IMR-90 (cell line): ENCODE measurements around the gene PEX16. TPM values are rescaled to one million over a fixed set of nuclear protein-coding genes. Genes with fewer than 3 reads are reported as not detected.

Source experiments
- ATAC-seq: fragments of 200-7000 bp; cut with Tn5 transposase; 2 replicates; pipeline ENCODE4 v1.9.1; 2020; ENCODE audit warnings: low read depth, mild to moderate bottlenecking, moderate library complexity
- BruUV-seq: library from RNA; stranded (reverse); fragments of 400-500 nt; replicated peaks from 2 replicates; lab custom pipeline; 2021; lab: Mats Ljungman, UMichigan
- CTCF ChIA-PET: fragments of 300-600 bp; formaldehyde crosslinking; extraction: SDS; loops from one replicate; lab custom pipeline; 2021; ENCODE audit warnings: antibody characterized with exemption; lab: Yijun Ruan, JAX
- POLR2A ChIA-PET: fragments of 300-600 bp; sonication (Branson Sonifier 250); formaldehyde crosslinking; loops from one replicate; lab custom pipeline; 2022; ENCODE audit warnings: antibody characterized with exemption; ENCODE audit not compliant: unreplicated experiment; lab: Charles Lee
- DNase-seq: peaks from one replicate; pipeline ENCODE4 v3.0.0; 2013
- H2AFZ ChIP-seq: replicated peaks from 2 replicates; pipeline ENCODE3; 2013; ENCODE audit warnings: low read length, mild to moderate bottlenecking; ENCODE audit not compliant: poor library complexity
- H2AK5ac ChIP-seq: 2 replicates; pipeline ENCODE4 v1.6.1; 2013; ENCODE audit warnings: low read depth, low read length, inconsistent platforms
- H2AK9ac ChIP-seq: replicated peaks from 2 replicates; pipeline ENCODE3; 2013; ENCODE audit warnings: mild to moderate bottlenecking, low read depth, low read length, moderate library complexity; ENCODE audit not compliant: poor library complexity
- H2BK120ac ChIP-seq: 2 replicates; pipeline ENCODE4 v1.6.1; 2013; ENCODE audit warnings: low read depth, low read length, inconsistent platforms
- H2BK15ac ChIP-seq: 3 replicates; pipeline ENCODE4 v1.6.1; 2013; ENCODE audit warnings: low read depth, low read length, inconsistent platforms
- H2BK20ac ChIP-seq: 2 replicates; pipeline ENCODE4 v1.6.1; 2013; ENCODE audit warnings: low read depth, mild to moderate bottlenecking, inconsistent platforms, low read length, moderate library complexity
- H2BK5ac ChIP-seq: 2 replicates; pipeline ENCODE4 v1.6.1; 2013; ENCODE audit warnings: mild to moderate bottlenecking, low read depth, low read length, inconsistent platforms; ENCODE audit not compliant: poor library complexity, severe bottlenecking
- H3K14ac ChIP-seq: replicated peaks from 2 replicates; pipeline ENCODE4 v1.6.1; 2013; ENCODE audit warnings: low read depth, low read length, inconsistent platforms
- H3K18ac ChIP-seq: 2 replicates; pipeline ENCODE4 v1.6.1; 2013; ENCODE audit warnings: low read depth, low read length, control low read depth
- H3K23ac ChIP-seq: 2 replicates; pipeline ENCODE4 v1.6.1; 2013; ENCODE audit warnings: low read depth, low read length, inconsistent platforms
- H3K27ac ChIP-seq: 2 replicates; pipeline ENCODE4 v1.5.1; 2013; ENCODE audit warnings: mild to moderate bottlenecking, control low read depth, low read length; ENCODE audit not compliant: insufficient read depth
- H3K27me3 ChIP-seq: 2 replicates; pipeline ENCODE4 v1.6.1; 2013; ENCODE audit warnings: low read length; ENCODE audit not compliant: control insufficient read depth, insufficient read depth
- H3K36me3 ChIP-seq: 2 replicates; pipeline ENCODE4 v1.6.1; 2013; ENCODE audit warnings: low read length, mixed read lengths; ENCODE audit not compliant: control insufficient read depth, insufficient read depth
- H3K4ac ChIP-seq: 2 replicates; pipeline ENCODE4 v1.6.1; 2013; ENCODE audit warnings: low read depth, low read length, inconsistent platforms
- H3K4me1 ChIP-seq: 2 replicates; pipeline ENCODE4 v1.6.1; 2013; ENCODE audit warnings: low read length, mixed read lengths; ENCODE audit not compliant: control insufficient read depth, insufficient read depth
- H3K4me2 ChIP-seq: 2 replicates; pipeline ENCODE4 v1.6.1; 2013; ENCODE audit warnings: low read depth, mild to moderate bottlenecking, control low read depth, low read length, moderate library complexity
- H3K4me3 ChIP-seq: 2 replicates; pipeline ENCODE4 v1.5.1; 2013; ENCODE audit warnings: low read depth, mild to moderate bottlenecking, control low read depth, low read length, moderate library complexity; ENCODE audit not compliant: insufficient read depth
- H3K56ac ChIP-seq: 2 replicates; pipeline ENCODE4 v1.6.1; 2013; ENCODE audit warnings: low read length, inconsistent platforms; ENCODE audit not compliant: insufficient read depth; ENCODE audit errors: extremely low read depth
- H3K79me1 ChIP-seq, 2 experiments: 2 replicates each; pipeline ENCODE4 v1.6.1; 2013; ENCODE audit warnings: low read length in 2 of 2, inconsistent platforms in 1 of 2, low read depth in 1 of 2
- H3K9ac ChIP-seq: 2 replicates; pipeline ENCODE4 v1.6.1; 2013; ENCODE audit warnings: low read depth, low read length, control low read depth
- H3K9me1 ChIP-seq: 2 replicates; pipeline ENCODE4 v1.6.1; 2013; ENCODE audit warnings: low read length, inconsistent platforms; ENCODE audit not compliant: insufficient read depth
- H3K9me3 ChIP-seq: 2 replicates; pipeline ENCODE4 v1.6.1; 2013; ENCODE audit warnings: low read length; ENCODE audit not compliant: control insufficient read depth, insufficient read depth
- H4K20me1 ChIP-seq: 2 replicates; pipeline ENCODE4 v1.6.1; 2013; ENCODE audit warnings: low read length, inconsistent platforms; ENCODE audit not compliant: insufficient read depth
- H4K5ac ChIP-seq: 2 replicates; pipeline ENCODE4 v1.6.1; 2013; ENCODE audit warnings: mild to moderate bottlenecking, low read depth, low read length, control low read depth
- H4K8ac ChIP-seq, 2 experiments: 2 replicates each; pipeline ENCODE4 v1.6.1; 2013; ENCODE audit warnings: low read depth in 2 of 2, low read length in 2 of 2, control low read depth in 1 of 2, inconsistent platforms in 1 of 2
- H4K91ac ChIP-seq: 2 replicates; pipeline ENCODE4 v1.6.1; 2013; ENCODE audit warnings: low read depth, low read length, inconsistent platforms; ENCODE audit not compliant: insufficient read depth
- BHLHE40 ChIP-seq: fragments of 150-350 bp; IDR thresholded peaks from 2 replicates; pipeline ENCODE4 v1.6.1; 2016; ENCODE audit warnings: mild to moderate bottlenecking, low read depth, low read length
- CEBPB ChIP-seq: IDR thresholded peaks from 2 replicates; pipeline ENCODE4 v1.6.1; 2012; ENCODE audit warnings: low read depth, low read length, improper control_type of control experiment
- CHD1 ChIP-seq: IDR thresholded peaks from 2 replicates; pipeline ENCODE4 v1.6.1; 2012; ENCODE audit warnings: low read depth, low read length, improper control_type of control experiment
- FOS ChIP-seq: fragments of 150-350 bp; IDR thresholded peaks from 2 replicates; pipeline ENCODE4 v1.6.1; 2016; ENCODE audit warnings: low read depth, low read length
- MAFK ChIP-seq: IDR thresholded peaks from 2 replicates; pipeline ENCODE4 v1.6.1; 2012; ENCODE audit warnings: low read depth, low read length, improper control_type of control experiment
- MAZ ChIP-seq: IDR thresholded peaks from 2 replicates; pipeline ENCODE4 v1.6.1; 2012; ENCODE audit warnings: low read depth, mild to moderate bottlenecking, low read length, improper control_type of control experiment, moderate library complexity, borderline replicate concordance
- MXI1 ChIP-seq: IDR thresholded peaks from 2 replicates; pipeline ENCODE4 v1.6.1; 2012; ENCODE audit warnings: low read depth, mild to moderate bottlenecking, low read length, moderate library complexity, borderline replicate concordance
- NFE2L2 ChIP-seq: fragments of 150-350 bp; IDR thresholded peaks from 2 replicates; pipeline ENCODE4 v1.6.1; 2016; ENCODE audit warnings: low read depth, mild to moderate bottlenecking, low read length
- POLR2A ChIP-seq: IDR thresholded peaks from 2 replicates; pipeline ENCODE4 v1.6.1; 2012; ENCODE audit warnings: mild to moderate bottlenecking, low read depth, low read length
- RAD21 ChIP-seq: IDR thresholded peaks from 2 replicates; pipeline ENCODE4 v1.6.1; 2012; ENCODE audit warnings: low read length, improper control_type of control experiment
- RCOR1 ChIP-seq: IDR thresholded peaks from 2 replicates; pipeline ENCODE4 v1.6.1; 2012; ENCODE audit warnings: mild to moderate bottlenecking, low read length, improper control_type of control experiment; ENCODE audit not compliant: insufficient replicate concordance
- RFX5 ChIP-seq: IDR thresholded peaks from 2 replicates; pipeline ENCODE4 v1.8.0; 2012; ENCODE audit warnings: low read depth, mild to moderate bottlenecking, low read length, moderate library complexity
- SMC3 ChIP-seq: fragments of 150-350 bp; IDR thresholded peaks from 2 replicates; pipeline ENCODE4 v1.6.1; 2016; ENCODE audit warnings: low read depth, mild to moderate bottlenecking, antibody characterized with exemption, low read length, moderate library complexity
- WGBS, 2 experiments: methylation state at CpG; one replicate each; pipeline versions ENCODE4 v1.1.5 to v1.1.7; 2013; ENCODE audit warnings: missing lambda C conversion rate in 2 of 2; ENCODE audit not compliant: insufficient read length in 1 of 2; ENCODE audit errors: extremely low coverage in 2 of 2; 5-methylcytosine and 5-hydroxymethylcytosine counted together
- dilution Hi-C: fragments of 300-500 bp; cut with HindIII; formaldehyde crosslinking; loops from one replicate; pipeline ENCODE4 v1.14.3; 2018; ENCODE audit warnings: low sequenced_read_pairs; ENCODE audit not compliant: unreplicated experiment
- in situ Hi-C: fragments of 300-500 bp; cut with MboI; formaldehyde crosslinking; loops from 3 replicates; pipeline ENCODE4 v1.14.3; 2019; ENCODE audit warnings: low sequenced_read_pairs, inconsistent platforms, mixed read lengths
- intact Hi-C: fragments of 100-400 bp; cut with micrococcal nuclease; formaldehyde crosslinking; loops from 2 replicates; pipeline ENCODE4 v1.10.0; 2022
- polyA plus RNA-seq, 3 experiments: library from polyadenylated mRNA; depleted of rRNA; stranded (reverse); fragments of >200 nt; gene quantifications; 2 replicates each; pipeline ENCODE4 v1.2.3, GENCODE V29; 2012; ENCODE audit warnings: low replicate concordance in 1 of 3
- total RNA-seq: library from RNA; depleted of rRNA; stranded (reverse); fragments of >200 nt; gene quantifications from 2 replicates; pipeline ENCODE4 v1.2.3, GENCODE V29; 2012
- TF ChIP-seq, protein P1 (sequence below): conservative IDR thresholded peaks from 2 replicates; pipeline ENCODE4 v1.5.1; 2012; ENCODE audit warnings: mild to moderate bottlenecking, low read depth, low read length, improper control_type of control experiment
- TF ChIP-seq, protein P2 (sequence below): fragments of 150-350 bp; IDR thresholded peaks from 2 replicates; pipeline ENCODE4 v1.6.1; 2017; ENCODE audit warnings: mild to moderate bottlenecking, antibody characterized with exemption, low read length, low read depth
- TF ChIP-seq, protein P3 (sequence below): fragments of 150-350 bp; IDR thresholded peaks from 2 replicates; pipeline ENCODE4 v1.6.1; 2016; ENCODE audit warnings: low read depth, mild to moderate bottlenecking, low read length, moderate library complexity, borderline replicate concordance

PEX16 gene
- total and polyA plus RNA-seq, 2 of the 4 experiments (the other 2 are of a cell fraction), result 17.9 to 23.3 TPM

DNA sequence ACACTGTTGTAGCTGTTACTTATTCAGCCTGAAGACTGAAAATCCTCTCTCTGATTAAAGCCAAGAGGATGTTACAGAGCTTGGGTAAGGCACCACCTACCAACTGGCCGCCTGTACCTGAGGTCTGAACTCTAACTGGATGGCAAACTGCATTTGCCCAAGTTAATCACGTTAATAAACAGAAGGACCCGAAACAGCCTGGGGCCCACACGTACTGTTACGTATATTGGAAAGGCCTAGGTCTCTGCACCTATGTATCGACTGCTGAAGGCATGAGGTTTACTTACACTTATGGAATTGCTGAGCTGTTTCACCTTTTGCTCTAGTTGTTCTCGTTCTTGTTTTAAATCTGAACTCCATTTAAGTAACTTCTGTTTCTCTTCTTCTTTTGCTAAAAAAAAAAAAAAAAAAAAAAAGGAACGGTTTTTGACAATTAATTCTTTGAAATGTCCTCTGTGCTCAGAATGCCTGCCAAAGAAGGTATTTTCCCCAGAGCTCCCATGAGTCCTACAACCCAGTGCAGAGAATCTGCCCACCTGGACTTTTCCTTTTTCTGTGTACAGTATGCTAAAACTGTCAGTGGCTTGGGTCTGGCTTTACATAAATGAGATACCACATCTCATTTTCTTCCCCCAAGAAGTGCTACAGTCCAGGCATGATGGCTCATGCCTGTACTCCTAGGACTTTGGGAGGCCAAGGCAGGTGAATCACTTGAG is 17.8 kb upstream of the PEX16 start:
- Histone ChIP-seq H2AK5ac (no peak overlapping the region), H2AK9ac (no peak overlapping the region), H3K4me2 (no peak overlapping the region), H3K4ac (no peak overlapping the region), H4K5ac (no peak overlapping the region), H3K36me3 (peaks cover 51% of the 10 kb centered on the region), H3K4me3 (no peak overlapping the region), H2BK5ac (no peak overlapping the region), H3K4me1 (no peaks in the 10 kb centered on the region), H3K9ac (no peak overlapping the region), H2BK20ac (no peak overlapping the region), H4K20me1 (0 out of 2 replicates have a peak, but pooled peaks cover under 1% of the 10 kb centered on the region), H2BK15ac (no peak overlapping the region), H4K8ac (no peak overlapping the region), H2AFZ (no peak overlapping the region), H2BK120ac (no peak overlapping the region), H4K91ac (no peak overlapping the region), H3K9me3 (no peaks in the 10 kb centered on the region), H3K56ac (no peak overlapping the region), H3K27me3 (no peaks in the 10 kb centered on the region), H3K79me1 (no peaks in the 10 kb centered on the region), H3K23ac (no peak overlapping the region), H3K27ac (no peak overlapping the region), H3K14ac (no peak overlapping the region), H3K18ac (no peak overlapping the region), H3K9me1 (no peaks in the 10 kb centered on the region)
- TF ChIP-seq RCOR1 (no peak), MAZ (no peak), MXI1 (no peak), RFX5 (no peak), MAFK (no peak), SMC3 (no peak), RAD21 (no peak), POLR2A (no peak), NFE2L2 (no peak), CEBPB (no peak), BHLHE40 (no peak), FOS (no peak), CHD1 (no peak)
- TF ChIP-seq, protein P1, sequence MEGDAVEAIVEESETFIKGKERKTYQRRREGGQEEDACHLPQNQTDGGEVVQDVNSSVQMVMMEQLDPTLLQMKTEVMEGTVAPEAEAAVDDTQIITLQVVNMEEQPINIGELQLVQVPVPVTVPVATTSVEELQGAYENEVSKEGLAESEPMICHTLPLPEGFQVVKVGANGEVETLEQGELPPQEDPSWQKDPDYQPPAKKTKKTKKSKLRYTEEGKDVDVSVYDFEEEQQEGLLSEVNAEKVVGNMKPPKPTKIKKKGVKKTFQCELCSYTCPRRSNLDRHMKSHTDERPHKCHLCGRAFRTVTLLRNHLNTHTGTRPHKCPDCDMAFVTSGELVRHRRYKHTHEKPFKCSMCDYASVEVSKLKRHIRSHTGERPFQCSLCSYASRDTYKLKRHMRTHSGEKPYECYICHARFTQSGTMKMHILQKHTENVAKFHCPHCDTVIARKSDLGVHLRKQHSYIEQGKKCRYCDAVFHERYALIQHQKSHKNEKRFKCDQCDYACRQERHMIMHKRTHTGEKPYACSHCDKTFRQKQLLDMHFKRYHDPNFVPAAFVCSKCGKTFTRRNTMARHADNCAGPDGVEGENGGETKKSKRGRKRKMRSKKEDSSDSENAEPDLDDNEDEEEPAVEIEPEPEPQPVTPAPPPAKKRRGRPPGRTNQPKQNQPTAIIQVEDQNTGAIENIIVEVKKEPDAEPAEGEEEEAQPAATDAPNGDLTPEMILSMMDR, result no peak
- TF ChIP-seq, protein P2, sequence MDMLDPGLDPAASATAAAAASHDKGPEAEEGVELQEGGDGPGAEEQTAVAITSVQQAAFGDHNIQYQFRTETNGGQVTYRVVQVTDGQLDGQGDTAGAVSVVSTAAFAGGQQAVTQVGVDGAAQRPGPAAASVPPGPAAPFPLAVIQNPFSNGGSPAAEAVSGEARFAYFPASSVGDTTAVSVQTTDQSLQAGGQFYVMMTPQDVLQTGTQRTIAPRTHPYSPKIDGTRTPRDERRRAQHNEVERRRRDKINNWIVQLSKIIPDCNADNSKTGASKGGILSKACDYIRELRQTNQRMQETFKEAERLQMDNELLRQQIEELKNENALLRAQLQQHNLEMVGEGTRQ, result no peak
- TF ChIP-seq, protein P3, sequence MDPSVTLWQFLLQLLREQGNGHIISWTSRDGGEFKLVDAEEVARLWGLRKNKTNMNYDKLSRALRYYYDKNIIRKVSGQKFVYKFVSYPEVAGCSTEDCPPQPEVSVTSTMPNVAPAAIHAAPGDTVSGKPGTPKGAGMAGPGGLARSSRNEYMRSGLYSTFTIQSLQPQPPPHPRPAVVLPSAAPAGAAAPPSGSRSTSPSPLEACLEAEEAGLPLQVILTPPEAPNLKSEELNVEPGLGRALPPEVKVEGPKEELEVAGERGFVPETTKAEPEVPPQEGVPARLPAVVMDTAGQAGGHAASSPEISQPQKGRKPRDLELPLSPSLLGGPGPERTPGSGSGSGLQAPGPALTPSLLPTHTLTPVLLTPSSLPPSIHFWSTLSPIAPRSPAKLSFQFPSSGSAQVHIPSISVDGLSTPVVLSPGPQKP, result no peak
- DNase-seq (no peak), ATAC-seq (no peak)
- dilution Hi-C loops (no loop called here), in situ Hi-C loops (no loop called here), intact Hi-C loops (no loop called here)
- ChIA-PET POLR2A (no interaction called here), CTCF (no interaction called here)
- no TSS peak for BruUV-seq
- 100% methylated on average over 3 of the region's 8 CpGs; no CpG with 5 or more reads in 1 of the 2 experiments for WGBS, 2 experiments
